Stimulated activated CD8-positive, alpha-beta memory T cell treated with anti-CD3 and anti-CD28 coated beads, Interleukin-12 subunit alpha, Interleukin-12 subunit beta, amount 100 ng/mL, for 4 hours (primary cell): ENCODE results near the gene CAMK1D.

Experiments used
- DNase-seq: peaks from one replicate; pipeline ENCODE4 v3.0.0-alpha.2; 2020; ENCODE audit warnings: low read depth

CAMK1D gene

GRCh38 chr10:12828736-12829135 is 479.4 kb downstream of the CAMK1D start:
- no peak for DNase-seq

- DNase-seq = no peak
Measured at GRCh38 chr10:12829831-12830390, 480.6 kb downstream of the CAMK1D start.

GRCh38 chr10:12832096-12832495 is 482.7 kb downstream of the CAMK1D start:
- no peak for DNase-seq

- DNase-seq = no peak
Measured at GRCh38 chr10:12833451-12833850, 484.1 kb downstream of the CAMK1D start.

GRCh38 chr10:12834116-12834665 is 484.8 kb downstream of the CAMK1D start:
- no peak for DNase-seq

GRCh38 chr10:12834721-12835120 is 485.4 kb downstream of the CAMK1D start:
- no peak for DNase-seq

GRCh38 chr10:12835709-12836108 is 486.4 kb downstream of the CAMK1D start:
- no peak for DNase-seq

- DNase-seq = no peak
Measured at GRCh38 chr10:12838366-12838765, 489.0 kb downstream of the CAMK1D start.

GRCh38 chr10:12838995-12839927 is 489.9 kb downstream of the CAMK1D start:
- DNase-seq = no peak

GRCh38 chr10:12839941-12840611 is 490.7 kb downstream of the CAMK1D start:
- no peak for DNase-seq

GRCh38 chr10:12841426-12841825 is 492.1 kb downstream of the CAMK1D start:
- no peak for DNase-seq

- no peak for DNase-seq
Measured at GRCh38 chr10:12841826-12842225, 492.5 kb downstream of the CAMK1D start.

- DNase-seq = no peak
Measured at GRCh38 chr10:12842310-12842709, 493.0 kb downstream of the CAMK1D start.

GRCh38 chr10:12843296-12843945 is 494.1 kb downstream of the CAMK1D start:
- no peak for DNase-seq

- DNase-seq = no peak
Measured at GRCh38 chr10:12844811-12845483, 495.6 kb downstream of the CAMK1D start.

GRCh38 chr10:12846718-12847117 is 497.4 kb downstream of the CAMK1D start:
- DNase-seq = no peak

GRCh38 chr10:12847361-12847975 is 498.1 kb downstream of the CAMK1D start:
- no peak for DNase-seq

- DNase-seq = no peak
Measured at GRCh38 chr10:12848439-12849173, 499.3 kb downstream of the CAMK1D start.

GRCh38 chr10:12849319-12850181 is 500.2 kb downstream of the CAMK1D start:
- no peak for DNase-seq
